HG03565 (cell line): ENCODE measurements around the gene ZNF552.
A peak's percentile ranks its signal among the peaks of the same experiment; 100 is the strongest.
"Not testable (repeated sequence)": the region's sequence is repeated elsewhere in the genome, so short reads cannot be mapped to it uniquely, and the experiment has no call there.

ENCODE experiments used
- ATAC-seq: cut with Tn5 transposase; IDR thresholded peaks from one replicate; pipeline ENCODE4 v1.9.1; 2021; ENCODE audit warnings: mild to moderate bottlenecking, moderate library complexity; ENCODE audit not compliant: unreplicated experiment

ZNF552 gene

DNA sequence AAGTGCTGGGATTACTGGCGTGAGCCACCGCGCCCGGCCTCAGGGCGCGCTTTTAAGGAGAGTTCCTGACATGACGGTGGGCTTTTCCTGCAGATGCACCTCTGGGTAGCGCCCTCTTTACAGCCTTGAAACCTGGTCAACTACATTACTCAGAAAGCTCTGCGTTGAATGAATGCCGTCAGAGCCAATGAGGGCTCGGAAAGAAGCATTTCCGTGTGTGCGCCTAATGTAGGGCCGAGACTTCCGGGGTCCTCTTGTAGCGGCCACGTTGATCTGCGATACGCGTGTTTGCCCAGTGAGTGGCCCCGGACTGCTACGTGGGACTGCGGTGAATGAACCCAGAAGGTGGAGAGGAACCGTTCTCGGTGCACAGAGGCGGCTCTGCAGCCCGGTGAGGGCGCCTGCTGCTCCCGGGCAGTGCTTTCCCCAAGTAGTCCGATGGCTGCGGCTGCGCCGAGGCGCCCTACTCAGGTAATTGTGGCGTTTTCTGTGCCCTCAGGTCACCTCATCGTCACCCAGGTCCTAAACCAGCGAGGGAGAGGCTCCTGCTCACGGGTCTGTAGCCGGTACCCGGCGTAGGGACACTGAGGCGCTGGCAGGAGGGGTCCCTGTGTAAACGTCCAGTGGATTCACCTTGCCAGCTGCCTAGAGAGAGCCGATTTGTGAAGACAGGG lies 4.9 kb upstream of the ZNF552 start:
- ATAC-seq, result peak; percentile 75

DNA sequence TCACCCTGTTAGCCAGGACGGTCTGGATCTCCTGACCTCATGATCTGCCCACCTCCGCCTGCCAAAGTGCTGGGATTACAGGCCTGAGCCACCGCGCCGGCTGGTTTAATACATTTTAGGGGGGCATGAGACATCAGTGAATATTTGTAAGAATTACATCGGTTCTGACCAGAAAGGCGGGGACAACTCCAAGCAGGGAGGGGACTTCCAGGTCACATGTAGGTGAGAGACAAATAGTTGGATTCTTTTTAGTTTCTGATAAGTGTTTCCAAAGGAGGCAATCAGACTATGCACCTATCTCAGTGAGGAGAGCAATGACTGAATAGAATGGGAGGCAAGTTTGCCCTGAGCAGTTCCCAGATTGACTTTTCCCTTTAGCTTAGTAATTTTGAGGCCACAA lies 3.7 kb upstream of the ZNF552 start:
- ATAC-seq, result no peak

DNA sequence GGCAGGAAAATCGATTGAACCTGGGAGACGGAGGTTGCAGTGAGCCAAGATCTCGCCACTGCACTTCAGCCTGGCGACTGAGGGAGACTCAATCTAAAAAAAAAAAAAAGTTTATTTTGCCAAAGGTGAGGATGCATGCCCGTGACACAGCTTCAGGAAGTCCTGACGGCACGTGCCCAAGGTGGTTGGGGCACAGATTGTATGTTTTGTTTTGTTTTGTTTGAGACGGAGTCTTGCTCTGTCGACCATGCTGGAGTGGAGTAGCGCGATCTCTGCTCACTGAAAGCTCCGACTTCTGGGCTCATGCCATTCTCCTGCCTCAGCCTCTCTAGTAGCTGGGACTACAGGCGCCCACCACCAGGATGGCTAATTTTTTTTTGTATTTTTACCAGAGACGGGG lies 3.3 kb upstream of the ZNF552 start:
- ATAC-seq, result no peak

GRCh38 chr19:57816652-57817051 lies 1.9 kb upstream of the ZNF552 start:
- no peak for ATAC-seq

DNA sequence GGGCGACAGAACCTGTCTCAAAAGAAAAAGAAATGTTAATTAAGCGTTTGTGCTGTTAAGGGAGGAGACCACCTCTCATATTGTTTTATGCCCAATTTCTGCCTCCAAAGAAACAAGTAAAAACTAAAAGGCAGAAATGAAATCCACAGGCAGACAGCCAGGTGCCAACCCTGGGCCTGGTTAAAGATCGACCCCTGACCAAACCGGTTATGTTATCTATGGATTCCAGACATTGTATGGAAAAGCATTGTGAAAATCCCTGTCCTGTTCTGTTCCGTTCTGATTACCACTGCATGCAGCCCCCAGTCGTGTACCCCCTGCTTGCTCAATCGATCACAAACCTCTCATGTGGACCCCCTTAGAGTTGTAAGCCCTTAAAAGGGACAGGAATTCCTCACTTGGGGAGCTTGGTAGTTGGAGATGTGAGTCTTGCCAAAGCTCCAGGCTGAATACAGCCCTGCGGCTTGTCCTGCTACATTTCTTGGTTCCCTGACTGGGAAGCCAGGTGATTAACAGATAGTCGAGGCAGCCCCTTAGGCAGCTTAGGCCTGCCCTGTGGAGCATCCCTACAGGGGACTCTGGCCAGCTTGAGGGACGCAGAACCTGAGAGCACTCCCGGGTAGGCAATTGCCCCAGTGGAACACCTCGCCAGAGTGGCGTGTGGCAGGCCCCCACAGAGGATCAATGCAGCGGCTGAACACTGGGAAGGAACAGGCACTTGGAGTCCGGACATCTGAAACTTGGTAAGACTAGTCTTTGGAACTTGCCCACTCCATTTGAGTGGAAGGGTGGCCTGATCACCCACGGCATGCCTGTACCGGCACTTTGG lies 748 bp upstream of the ZNF552 start:
- ATAC-seq, result no peak

DNA sequence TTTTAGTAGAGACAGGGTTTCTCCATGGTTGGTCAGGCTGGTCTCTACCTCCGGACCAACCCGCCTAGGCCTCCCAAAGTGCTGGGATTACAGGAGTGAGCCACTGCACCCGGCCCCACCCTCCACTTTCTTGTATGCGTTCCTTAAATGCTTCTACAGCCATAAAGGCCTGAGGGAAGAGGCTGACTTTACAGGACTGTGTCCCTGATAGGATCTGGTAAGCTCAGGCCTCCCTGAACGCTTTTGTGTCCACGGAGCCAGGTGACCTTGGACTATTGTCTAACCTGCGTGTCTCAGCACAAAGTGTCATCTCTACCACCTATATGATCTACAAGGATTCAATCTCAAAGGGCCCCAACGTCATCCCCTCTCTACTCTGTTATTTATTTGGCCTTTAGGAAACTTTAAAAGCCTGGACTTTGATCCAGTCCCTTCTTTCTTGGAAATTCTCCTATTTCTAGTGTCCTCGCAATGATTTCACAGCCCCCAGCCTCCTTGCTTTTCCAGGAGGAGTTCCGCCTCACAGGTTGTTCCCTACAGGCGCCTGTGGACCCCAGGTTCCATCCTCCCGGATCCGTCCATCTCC lies 701 bp downstream of the ZNF552 start:
- no peak for ATAC-seq

DNA sequence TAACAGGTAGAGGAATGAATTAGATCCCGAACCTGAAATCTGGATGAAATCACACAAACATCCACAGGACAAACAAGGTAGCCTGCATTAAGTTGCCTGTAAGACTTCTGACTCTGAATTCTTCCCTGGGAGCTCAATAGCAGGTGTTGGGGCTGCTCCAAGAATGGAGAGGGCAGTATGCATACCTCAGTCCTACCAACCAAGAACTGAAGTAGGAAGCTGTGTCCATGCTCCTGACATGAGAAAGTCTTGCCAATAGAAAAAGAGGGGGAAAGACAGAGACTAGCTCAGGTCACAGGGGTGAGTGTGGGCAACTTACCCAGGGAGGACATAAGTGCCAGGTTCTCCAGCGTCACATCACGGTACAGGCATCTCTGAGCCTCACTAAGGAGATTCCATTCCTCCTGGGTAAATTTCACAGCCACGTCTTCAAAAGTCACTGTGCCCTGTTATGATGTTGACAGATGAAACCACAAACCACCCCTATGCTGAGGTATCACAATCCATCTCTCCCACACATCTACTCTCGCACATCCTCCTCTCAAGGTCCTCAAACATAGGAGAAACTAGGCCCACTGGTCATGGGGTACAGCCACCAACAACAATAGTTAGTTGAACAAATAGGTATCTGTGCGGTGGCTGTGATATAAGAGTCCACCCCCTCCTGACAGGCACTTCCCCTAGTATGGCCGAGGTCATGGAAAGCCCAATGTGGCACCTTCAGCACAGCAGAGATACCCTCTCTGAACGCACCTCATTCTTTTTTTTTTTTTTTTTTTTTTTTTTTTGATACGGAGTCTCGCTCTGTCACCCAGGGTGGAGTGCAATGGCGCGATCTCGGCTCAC lies 1.5 kb downstream of the ZNF552 start:
- ATAC-seq, result not testable (repeated sequence)

- ATAC-seq, result peak; percentile 55
These were observed 2.5 kb downstream of the ZNF552 start for GRCh38 chr19:57812226-57812625.

GRCh38 chr19:57810410-57811295 lies 4.1 kb downstream of the ZNF552 start:
- ATAC-seq, result not testable (repeated sequence)

GRCh38 chr19:57807541-57807940 lies 7.2 kb downstream of the ZNF552 start:
- ATAC-seq, result no peak

- ATAC-seq, result no peak
These were observed 11.0 kb downstream of the ZNF552 start for GRCh38 chr19:57803594-57804325.

DNA sequence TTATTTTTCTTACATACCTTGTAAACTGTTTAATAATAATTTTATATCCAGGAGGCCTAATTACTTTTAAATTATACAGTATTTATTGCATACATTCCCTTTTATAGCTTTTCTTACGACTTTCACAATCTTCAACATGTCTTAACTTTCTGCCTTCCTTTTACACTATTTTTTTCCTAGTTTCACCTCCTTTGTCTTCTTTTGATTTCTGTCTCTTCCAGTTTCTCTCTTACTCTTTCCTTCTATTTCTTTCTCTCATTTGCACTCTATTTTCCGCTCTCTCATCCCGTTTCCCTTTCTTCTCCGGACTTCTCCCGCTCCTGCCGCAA lies 11.5 kb downstream of the ZNF552 start:
- ATAC-seq, result no peak

DNA sequence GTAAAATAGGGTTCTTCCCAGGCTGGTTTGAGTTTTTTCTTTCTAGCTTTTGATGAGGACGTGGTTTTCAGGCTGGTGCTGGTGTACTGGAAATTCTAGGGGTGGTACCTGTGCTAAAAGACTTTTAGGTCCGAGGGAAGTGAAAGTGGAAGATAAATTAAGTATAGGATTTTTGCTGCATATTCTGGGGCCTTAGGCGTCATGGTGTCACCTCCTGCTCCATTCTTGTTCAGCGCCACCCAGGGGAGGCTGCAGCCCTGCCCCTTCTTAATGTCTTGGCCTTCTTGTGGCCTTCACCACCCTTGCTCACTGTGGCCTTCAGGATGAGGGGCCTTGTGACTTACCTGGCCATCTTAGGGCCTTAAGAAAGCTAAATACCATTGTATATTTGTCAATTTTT lies 12.4 kb downstream of the ZNF552 start:
- no peak for ATAC-seq

DNA sequence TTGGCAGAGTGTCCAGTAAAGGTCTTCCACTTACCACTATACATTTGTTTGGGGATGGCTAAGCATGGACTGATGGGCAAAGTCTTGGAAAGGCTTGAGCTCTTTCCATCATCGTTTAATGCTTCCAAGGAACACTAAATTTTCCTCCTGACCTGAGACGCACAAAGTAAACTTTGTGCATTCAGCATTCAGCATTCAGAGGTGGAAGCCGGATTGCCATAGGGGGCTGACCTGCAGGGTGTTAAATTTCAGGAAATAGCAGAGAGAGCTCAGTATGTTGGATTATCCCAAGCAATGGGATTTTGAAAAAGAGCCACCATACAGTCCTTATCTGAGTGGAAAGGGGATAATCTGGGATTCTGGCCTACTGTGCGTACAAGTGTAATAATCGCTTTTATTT lies 14.0 kb downstream of the ZNF552 start:
- no peak for ATAC-seq

DNA sequence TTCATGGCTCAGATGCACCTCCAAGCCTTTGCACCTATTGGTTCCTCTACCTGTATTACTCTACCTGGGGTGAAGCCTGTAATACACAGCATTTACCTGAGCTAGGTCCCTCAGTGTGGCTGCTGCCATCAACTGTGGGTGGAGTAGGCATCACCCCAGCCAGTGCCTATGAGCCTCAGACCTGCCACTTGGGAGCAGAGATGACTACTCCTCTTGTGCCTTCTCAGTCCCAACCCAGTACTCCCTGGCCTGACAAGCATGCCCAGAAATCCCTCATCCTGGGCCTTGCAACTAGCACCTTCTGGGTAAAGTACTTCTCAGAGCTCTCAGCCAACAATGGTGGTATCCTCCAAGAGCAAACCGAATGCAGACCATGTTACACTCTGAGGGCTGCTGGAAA lies 18.1 kb downstream of the ZNF552 start:
- not testable (repeated sequence) for ATAC-seq

DNA sequence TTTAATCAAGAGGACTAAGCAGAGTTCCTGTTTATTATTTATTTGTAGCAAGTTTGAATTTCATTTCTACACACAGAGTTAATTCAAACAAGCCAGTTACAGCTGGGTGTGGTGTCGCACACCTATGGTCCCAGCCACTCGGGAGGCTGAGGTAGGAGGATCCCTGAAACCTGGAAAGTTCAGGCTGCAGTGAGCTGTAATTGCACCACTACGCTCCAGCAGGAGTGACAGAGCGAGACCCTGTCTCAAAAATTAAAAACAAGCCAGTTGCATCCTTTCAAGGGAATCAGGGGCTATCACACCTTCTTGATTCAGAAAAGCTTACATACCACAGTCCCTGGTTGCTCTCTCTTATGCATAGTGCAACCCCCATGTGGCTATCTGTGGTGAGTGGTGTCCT lies 25.4 kb downstream of the ZNF552 start:
- no peak for ATAC-seq

DNA sequence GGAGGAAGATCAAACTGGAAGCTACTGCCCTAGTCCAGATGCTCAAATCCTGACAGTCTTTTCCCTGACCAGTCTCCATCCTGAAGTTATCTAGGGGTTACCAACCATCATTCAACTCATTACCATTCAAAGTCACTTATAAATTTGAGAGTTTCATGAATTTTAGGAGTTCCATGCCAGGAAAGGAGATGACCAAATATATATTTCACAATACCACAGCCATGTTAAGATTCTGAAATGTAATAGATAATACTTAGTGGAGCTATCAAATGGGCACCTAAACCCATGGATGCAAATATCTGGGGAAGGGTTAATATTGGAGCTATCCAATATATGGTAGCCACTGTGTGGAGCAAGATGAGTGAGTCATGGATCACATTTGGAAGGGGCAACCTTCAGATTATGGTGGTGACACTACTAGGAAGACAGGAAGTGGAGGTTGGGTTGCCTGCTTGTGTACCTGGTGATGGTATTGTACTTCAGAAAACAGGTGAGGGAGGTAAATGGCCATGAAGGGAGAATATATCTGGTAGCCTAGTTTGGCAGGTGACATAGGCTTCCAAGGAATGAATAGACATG lies 26.5 kb downstream of the ZNF552 start:
- ATAC-seq, result no peak

DNA sequence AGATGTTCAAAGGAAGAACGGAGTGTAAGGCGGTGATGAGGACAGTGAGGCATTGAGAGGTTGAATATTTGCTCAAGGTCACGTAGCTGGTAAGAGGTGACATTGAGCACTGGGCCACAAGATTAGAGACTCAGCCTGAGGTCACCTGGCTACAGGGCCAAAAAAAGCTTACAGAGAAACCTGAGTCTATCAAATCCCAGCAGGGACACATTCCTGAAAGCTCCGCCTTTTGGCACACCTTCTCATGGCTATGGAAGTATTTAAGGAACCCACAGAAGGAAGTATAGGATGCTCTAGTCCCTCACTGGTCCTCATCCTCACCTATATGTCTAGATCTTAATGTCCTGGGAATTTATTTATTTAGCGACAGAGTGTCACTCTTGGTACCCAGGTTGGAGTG lies 27.8 kb downstream of the ZNF552 start:
- no peak for ATAC-seq

DNA sequence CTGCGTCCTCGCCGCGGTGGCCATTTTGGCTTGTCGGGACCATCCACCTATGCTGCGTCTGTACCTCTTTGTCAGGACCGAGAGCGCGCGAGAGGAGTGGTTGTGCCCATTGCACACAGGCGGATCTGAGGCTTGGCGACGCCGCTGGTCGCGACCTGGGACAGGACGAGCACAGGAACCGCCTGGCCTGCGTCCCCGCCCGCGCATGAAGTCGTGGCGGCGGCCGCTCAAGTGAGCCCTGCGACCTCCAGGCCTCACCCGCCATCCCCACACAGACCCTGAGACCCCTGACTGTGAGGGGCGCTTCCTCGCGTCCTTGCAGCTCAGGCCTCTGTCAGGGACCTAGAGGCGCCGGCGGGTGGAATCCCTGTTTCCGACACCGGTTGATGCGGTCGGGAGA lies 28.4 kb downstream of the ZNF552 start:
- ATAC-seq, result no peak
